ENCODE data around the gene GFRA1. TPM values are rescaled to one million over a fixed set of nuclear protein-coding genes. Genes with fewer than 3 reads are reported as not detected.

GFRA1 gene
- total and polyA plus RNA-seq, 2 of the 4 experiments (the other 2 are of a cell fraction) = 9.1 to 9.3 TPM

DNA sequence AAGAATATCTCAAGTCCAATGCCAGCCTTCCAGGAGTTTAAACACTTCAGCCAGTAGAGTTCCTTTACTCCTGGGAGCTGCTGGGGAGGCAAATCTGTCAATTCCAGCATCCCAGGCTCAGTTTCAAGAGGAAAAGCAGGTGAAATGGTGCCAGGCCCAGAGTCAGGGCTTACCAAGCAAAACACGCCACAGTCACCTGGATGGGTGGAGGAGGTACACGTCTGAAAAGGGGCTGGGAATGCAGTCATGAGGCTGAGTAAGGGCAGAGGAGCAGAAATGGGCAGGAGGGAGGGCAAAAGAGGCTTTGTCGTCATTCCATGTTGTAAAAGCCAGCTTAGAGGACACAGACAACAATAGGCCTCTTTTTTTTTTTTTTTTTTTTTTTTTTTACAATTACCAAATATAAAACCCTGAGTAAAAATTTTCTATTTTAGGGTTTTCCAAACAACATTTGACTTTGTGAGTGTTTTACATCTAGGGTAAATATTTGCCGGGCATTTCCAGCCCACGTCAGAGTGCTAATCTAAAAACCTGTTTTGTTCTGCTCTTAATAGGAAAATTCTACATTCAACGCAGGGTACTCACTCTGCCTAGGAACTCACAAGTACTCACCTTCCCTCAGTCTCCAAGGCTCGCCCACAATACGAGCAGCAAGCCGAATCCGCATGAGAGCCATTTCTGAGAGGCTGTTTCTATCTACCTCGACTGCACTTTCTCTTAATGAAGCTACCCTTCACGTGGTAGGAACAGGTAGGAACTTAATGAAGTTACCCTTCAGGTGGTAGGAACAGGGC is 21.2 kb downstream of the GFRA1 start:
- no peak overlapping the region for H3K23ac ChIP-seq (ENCODE audit: low read depth, low read length)
- intact Hi-C loops (cut with micrococcal nuclease) = no loop called here
- DNase-seq (no peak), ATAC-seq (ENCODE audit: low read depth) (no peak)
- H4K91ac ChIP-seq (ENCODE audit: insufficient read depth, low read depth, low read length) = no peak overlapping the region
- no peak overlapping the region for H3K4me2 ChIP-seq (ENCODE audit: low read depth, low read length)
- no peak overlapping the region for H3K56ac ChIP-seq (ENCODE audit: extremely low read depth, insufficient read depth, low read length)
- no peak overlapping the region for H2BK5ac ChIP-seq (ENCODE audit: low read depth, low read length, poor library complexity, severe bottlenecking)
- no peaks in the 10 kb centered on the region for H3K36me3 ChIP-seq (ENCODE audit: control insufficient read depth, insufficient read depth, low read length)
- no peak overlapping the region for H3K18ac ChIP-seq (ENCODE audit: low read depth, low read length)
- H4K20me1 ChIP-seq (ENCODE audit: insufficient read depth, low read length) = no peaks in the 10 kb centered on the region
- no peak overlapping the region for H2AK9ac ChIP-seq (replicated peaks; ENCODE audit: low read depth, low read length, poor library complexity)
- no peak overlapping the region for H3K4me3 ChIP-seq (ENCODE audit: insufficient read depth, low read depth, low read length)
- in situ Hi-C loops (cut with MboI; ENCODE audit: low sequenced_read_pairs) = no loop called here
- no peaks in the 10 kb centered on the region; the same call in 1 of the 2 replicates for H3K9me1 ChIP-seq (ENCODE audit: insufficient read depth, low read length)
- H3K27me3 ChIP-seq (ENCODE audit: control insufficient read depth, insufficient read depth, low read length) = no peaks in the 10 kb centered on the region
- H3K79me1 ChIP-seq (ENCODE audit: low read depth in 1 of 2, low read length in 2 of 2) = no peaks in the 10 kb centered on the region
- H4K5ac ChIP-seq (ENCODE audit: low read depth, low read length) = no peak overlapping the region
- H3K9me3 ChIP-seq (ENCODE audit: control insufficient read depth, insufficient read depth, low read length) = no peaks in the 10 kb centered on the region
- no peak overlapping the region for H4K8ac ChIP-seq (ENCODE audit: low read depth in 2 of 2, low read length in 2 of 2)
- H3K14ac ChIP-seq (replicated peaks; ENCODE audit: low read depth, low read length) = no peak overlapping the region
- H2BK15ac ChIP-seq (ENCODE audit: low read depth, low read length) = no peak overlapping the region
- H3K9ac ChIP-seq (ENCODE audit: low read depth, low read length) = no peak overlapping the region
- no peak overlapping the region for H3K27ac ChIP-seq (ENCODE audit: insufficient read depth, low read length)
- H2BK120ac ChIP-seq (ENCODE audit: low read depth, low read length) = no peak overlapping the region
- dilution Hi-C loops (cut with HindIII; ENCODE audit: low sequenced_read_pairs, unreplicated experiment) = no loop called here
- H2BK20ac ChIP-seq (ENCODE audit: low read depth, low read length) = no peak overlapping the region
- no TSS peak for BruUV-seq (replicated peaks)
- no peaks in the 10 kb centered on the region for H3K4me1 ChIP-seq (ENCODE audit: control insufficient read depth, insufficient read depth, low read length)
- ChIA-PET POLR2A (ENCODE audit: unreplicated experiment) (no interaction called here), CTCF (no interaction called here)
- no peak overlapping the region for H3K4ac ChIP-seq (ENCODE audit: low read depth, low read length)
- H2AK5ac ChIP-seq (ENCODE audit: low read depth, low read length) = no peak overlapping the region
- no peak overlapping the region for H2AFZ ChIP-seq (replicated peaks; ENCODE audit: low read length, poor library complexity)
- TF ChIP-seq SMC3 (IDR thresholded peaks at IDR 0.05; ENCODE audit: low read depth, low read length) (no peak), FOS (IDR thresholded peaks at IDR 0.05; ENCODE audit: low read depth, low read length) (no peak), RCOR1 (IDR thresholded peaks at IDR 0.05; ENCODE audit: insufficient replicate concordance, low read length) (no peak), CTCF (conservative IDR thresholded peaks at IDR 0.05; ENCODE audit: low read depth, low read length) (no peak), CEBPB (IDR thresholded peaks at IDR 0.05; ENCODE audit: low read depth, low read length) (no peak), RAD21 (IDR thresholded peaks at IDR 0.05; ENCODE audit: low read length) (no peak), ELK1 (IDR thresholded peaks at IDR 0.05; ENCODE audit: borderline replicate concordance, low read depth, low read length) (no peak)
- WGBS, 2 experiments (ENCODE audit: extremely low coverage in 2 of 2, insufficient read length in 1 of 2) = no CpG with 5 or more reads among the region's 12 CpGs
